Mesothelial cell of epicardium (in vitro differentiated cells): ENCODE data around the gene ARL13B. TPM values are rescaled to one million over a fixed set of nuclear protein-coding genes. Genes with fewer than 3 reads are reported as not detected.
"Not testable (repeated sequence)": the region's sequence is repeated elsewhere in the genome, so short reads cannot be mapped to it uniquely, and the experiment has no call there.

Experiments used
- DNase-seq, 2 experiments: peaks; one replicate each; pipeline ENCODE4 v3.0.0; 2021; ENCODE audit warnings: low spot score in 2 of 2; ENCODE audit not compliant: unreplicated experiment in 2 of 2
- H3K27ac Mint-ChIP-seq: 2 replicates; pipeline ENCODE4 v1.8.0; 2021; ENCODE audit warnings: mixed read lengths
- H3K27me3 Mint-ChIP-seq: 2 replicates; pipeline ENCODE4 v1.8.0; 2021; ENCODE audit warnings: low read depth, mixed read lengths
- H3K36me3 Mint-ChIP-seq: 2 replicates; pipeline ENCODE4 v1.8.0; 2021; ENCODE audit warnings: mixed read lengths
- H3K4me1 Mint-ChIP-seq: 2 replicates; pipeline ENCODE4 v1.8.0; 2021; ENCODE audit warnings: mixed read lengths
- H3K4me3 Mint-ChIP-seq: 2 replicates; pipeline ENCODE4 v1.8.0; 2021; ENCODE audit warnings: mild to moderate bottlenecking, moderate library complexity, mixed read lengths
- H3K9me3 Mint-ChIP-seq: 2 replicates; pipeline ENCODE4 v1.8.0; 2021; ENCODE audit warnings: mixed read lengths
- CTCF ChIP-seq: fragments of 200-600 bp; sonication (generic); IDR thresholded peaks from one replicate; pipeline ENCODE4 v1.5.0; 2021; ENCODE audit warnings: antibody characterized with exemption; ENCODE audit not compliant: unreplicated experiment
- total RNA-seq: library from RNA; stranded (reverse); gene quantifications from 3 replicates; pipeline ENCODE4 v1.2.1, GENCODE V29; 2021

Gene ARL13B
- total RNA-seq, 1 donor from 2014 or later: 14.1 TPM

GRCh38 chr3:94070341-94070911, 90.5 kb downstream of the ARL13B start:
- H3K4me1 Mint-ChIP-seq: peaks cover 3% of the 10 kb centered on the region
- no peak for TF ChIP-seq CTCF
- DNase-seq: no peak
- peaks cover 19% of the 10 kb centered on the region for H3K9me3 Mint-ChIP-seq
- peaks cover 45% of the 10 kb centered on the region for H3K36me3 Mint-ChIP-seq
- no peak overlapping the region for H3K4me3 Mint-ChIP-seq
- no peaks in the 10 kb centered on the region for H3K27me3 Mint-ChIP-seq
- H3K27ac Mint-ChIP-seq: no peak overlapping the region

- peaks cover 50% of the 10 kb centered on the region for H3K36me3 Mint-ChIP-seq
- no peak overlapping the region for H3K27ac Mint-ChIP-seq
- H3K4me1 Mint-ChIP-seq: peaks cover 1% of the 10 kb centered on the region
- H3K27me3 Mint-ChIP-seq: no peaks in the 10 kb centered on the region
- no peak for DNase-seq
- peaks cover 19% of the 10 kb centered on the region for H3K9me3 Mint-ChIP-seq
- H3K4me3 Mint-ChIP-seq: no peak overlapping the region
- no peak for TF ChIP-seq CTCF
Measured at GRCh38 chr3:94071713-94072284, 91.8 kb downstream of the ARL13B start.

GRCh38 chr3:94076055-94076454, 96.1 kb downstream of the ARL13B start:
- no peak for DNase-seq

GRCh38 chr3:94080552-94080951, 100.6 kb downstream of the ARL13B start:
- not testable (repeated sequence) for DNase-seq, H3K4me1 Mint-ChIP-seq, H3K9me3 Mint-ChIP-seq, H3K27ac Mint-ChIP-seq, H3K4me3 Mint-ChIP-seq, H3K27me3 Mint-ChIP-seq
- H3K36me3 Mint-ChIP-seq: peaks cover 32% of the 10 kb centered on the region

More at GRCh38 chr3:94076055-94076454, 96.1 kb downstream of the ARL13B start:
- Mint-ChIP-seq H3K9me3 (peaks cover 24% of the 10 kb centered on the region), H3K36me3 (peaks cover 63% of the 10 kb centered on the region), H3K4me1 (peaks cover 2% of the 10 kb centered on the region), H3K27ac (no peak overlapping the region), H3K27me3 (no peaks in the 10 kb centered on the region), H3K4me3 (no peak overlapping the region)
- TF ChIP-seq CTCF: no peak

GRCh38 chr3:94081884-94082283, 101.9 kb downstream of the ARL13B start:
- no peak for DNase-seq
- Mint-ChIP-seq H3K4me1 (peaks cover 5% of the 10 kb centered on the region), H3K4me3 (no peak overlapping the region), H3K27me3 (no peaks in the 10 kb centered on the region), H3K9me3 (peaks cover 8% of the 10 kb centered on the region), H3K36me3 (peaks cover 24% of the 10 kb centered on the region), H3K27ac (no peak overlapping the region)
- TF ChIP-seq CTCF: no peak

GRCh38 chr3:94082391-94082937, 102.5 kb downstream of the ARL13B start:
- H3K9me3 Mint-ChIP-seq: peaks cover 8% of the 10 kb centered on the region
- no peak for TF ChIP-seq CTCF
- H3K27ac Mint-ChIP-seq: no peak overlapping the region
- no peaks in the 10 kb centered on the region for H3K27me3 Mint-ChIP-seq
- H3K4me3 Mint-ChIP-seq: no peak overlapping the region
- H3K36me3 Mint-ChIP-seq: peaks cover 19% of the 10 kb centered on the region
- no peak for DNase-seq
- peaks cover 5% of the 10 kb centered on the region for H3K4me1 Mint-ChIP-seq
